GM12872 (cell line): Measurements from ENCODE around the gene PDGFA.

Experiments used
- CTCF ChIP-seq: IDR thresholded peaks from 3 replicates; pipeline ENCODE4 v1.5.1; 2011; ENCODE audit warnings: low read depth, mild to moderate bottlenecking, low read length, moderate library complexity; ENCODE audit not compliant: insufficient read depth

PDGFA gene

DNA sequence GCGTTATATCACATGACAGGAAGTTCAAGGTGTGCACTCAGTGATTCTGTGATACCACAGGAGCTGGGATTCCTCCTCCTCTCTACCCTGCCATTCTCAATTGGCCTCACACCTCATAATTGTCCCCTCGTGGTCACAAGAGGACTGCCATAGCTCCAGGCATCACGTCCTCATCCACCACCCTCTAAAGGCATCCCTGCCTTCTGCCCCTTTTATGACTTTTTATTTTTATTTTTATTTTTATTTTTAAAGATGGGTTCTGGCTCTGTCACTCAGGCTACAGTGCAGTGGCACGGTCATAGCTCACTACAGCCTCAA is 47.0 kb downstream of the PDGFA start:
- no peak for TF ChIP-seq CTCF

DNA sequence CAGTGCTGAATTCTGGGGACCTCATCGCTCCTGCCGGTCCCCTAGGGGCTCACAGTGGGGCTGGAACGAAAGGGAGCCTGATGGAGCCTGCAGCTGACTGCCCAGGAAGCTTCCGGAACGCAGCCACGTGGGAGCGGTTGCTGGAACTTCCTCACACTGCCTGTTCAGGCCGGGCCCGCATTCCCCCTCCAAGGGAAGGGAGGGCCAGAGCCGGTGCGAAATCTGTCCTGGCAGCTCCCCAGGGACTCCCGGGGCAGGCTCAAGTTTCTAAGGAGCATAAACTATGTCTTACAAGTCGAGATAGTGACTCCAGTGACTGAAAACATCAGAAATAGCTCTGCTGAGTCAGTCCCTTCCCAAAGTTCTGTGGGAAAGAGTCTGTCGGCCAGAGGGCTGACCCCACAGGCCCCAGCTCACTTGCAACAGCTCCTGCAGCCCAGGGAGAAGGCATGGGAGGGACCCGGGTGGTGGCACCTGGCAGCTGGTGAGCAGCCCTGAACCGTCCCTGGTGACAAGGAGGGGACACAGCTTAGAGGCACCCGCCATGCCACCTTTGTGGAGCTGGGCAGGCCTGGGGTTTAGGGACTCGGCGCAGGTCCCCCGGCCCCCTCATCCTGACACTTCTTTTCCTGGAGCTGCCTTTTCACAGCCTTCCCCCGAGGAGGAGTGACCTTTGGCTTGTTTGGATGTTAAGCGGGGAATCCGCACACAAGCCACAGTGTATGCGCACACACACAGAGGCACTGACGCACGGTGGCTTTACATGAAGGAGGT is 47.6 kb downstream of the PDGFA start:
- no peak for TF ChIP-seq CTCF

DNA sequence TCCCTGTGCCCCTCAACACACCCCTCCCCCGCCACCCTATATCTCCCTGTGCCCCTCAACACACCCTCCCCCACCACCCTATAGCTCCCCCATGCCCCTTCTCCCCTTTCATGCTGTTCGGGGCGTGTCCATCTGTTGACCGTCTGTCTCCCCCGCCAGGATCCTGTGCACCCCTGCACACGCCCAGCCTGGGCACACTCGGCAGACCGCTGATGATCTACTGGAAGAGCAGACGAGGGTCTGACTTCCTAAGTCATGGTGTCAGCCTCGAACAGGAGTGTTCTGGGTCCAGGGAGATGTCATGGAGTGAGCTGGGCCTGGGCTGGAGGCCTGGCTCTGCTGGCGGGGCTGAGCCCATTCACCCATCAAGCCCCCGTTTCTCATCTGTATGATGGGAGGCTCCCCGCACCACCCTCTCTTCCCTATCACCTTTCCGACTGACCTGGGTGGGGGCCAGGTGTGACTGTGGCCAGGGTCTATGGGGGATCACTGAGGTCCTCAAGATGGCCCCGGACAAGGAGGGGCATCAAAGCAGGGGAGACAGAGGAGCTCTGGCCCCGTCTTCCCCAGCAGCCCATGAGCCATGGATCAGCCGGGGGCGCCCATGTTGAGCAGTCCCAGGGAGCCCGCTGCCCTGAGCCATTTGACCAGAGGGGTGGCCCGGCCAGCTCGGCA is 48.3 kb downstream of the PDGFA start:
- no peak for TF ChIP-seq CTCF

DNA sequence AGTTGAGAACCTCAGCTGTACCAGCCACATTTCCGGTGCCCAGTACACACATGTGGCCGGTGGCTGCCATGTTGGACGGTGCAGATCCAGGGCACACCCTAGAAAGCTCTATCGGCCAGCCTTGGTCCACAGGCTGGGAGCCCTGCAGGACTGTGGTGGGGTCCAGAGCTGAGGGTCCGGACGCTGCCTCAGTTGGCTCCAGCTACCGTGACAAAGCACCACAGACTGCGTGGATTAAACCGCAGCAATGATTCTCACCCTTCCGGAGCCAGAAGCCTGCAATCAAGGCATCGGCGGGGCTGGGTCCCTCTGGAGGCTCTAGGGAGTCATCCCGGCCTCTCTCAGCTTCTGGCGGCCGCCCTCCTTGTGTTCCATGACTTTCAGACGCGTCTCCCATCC is 50.1 kb downstream of the PDGFA start:
- no peak for TF ChIP-seq CTCF

DNA sequence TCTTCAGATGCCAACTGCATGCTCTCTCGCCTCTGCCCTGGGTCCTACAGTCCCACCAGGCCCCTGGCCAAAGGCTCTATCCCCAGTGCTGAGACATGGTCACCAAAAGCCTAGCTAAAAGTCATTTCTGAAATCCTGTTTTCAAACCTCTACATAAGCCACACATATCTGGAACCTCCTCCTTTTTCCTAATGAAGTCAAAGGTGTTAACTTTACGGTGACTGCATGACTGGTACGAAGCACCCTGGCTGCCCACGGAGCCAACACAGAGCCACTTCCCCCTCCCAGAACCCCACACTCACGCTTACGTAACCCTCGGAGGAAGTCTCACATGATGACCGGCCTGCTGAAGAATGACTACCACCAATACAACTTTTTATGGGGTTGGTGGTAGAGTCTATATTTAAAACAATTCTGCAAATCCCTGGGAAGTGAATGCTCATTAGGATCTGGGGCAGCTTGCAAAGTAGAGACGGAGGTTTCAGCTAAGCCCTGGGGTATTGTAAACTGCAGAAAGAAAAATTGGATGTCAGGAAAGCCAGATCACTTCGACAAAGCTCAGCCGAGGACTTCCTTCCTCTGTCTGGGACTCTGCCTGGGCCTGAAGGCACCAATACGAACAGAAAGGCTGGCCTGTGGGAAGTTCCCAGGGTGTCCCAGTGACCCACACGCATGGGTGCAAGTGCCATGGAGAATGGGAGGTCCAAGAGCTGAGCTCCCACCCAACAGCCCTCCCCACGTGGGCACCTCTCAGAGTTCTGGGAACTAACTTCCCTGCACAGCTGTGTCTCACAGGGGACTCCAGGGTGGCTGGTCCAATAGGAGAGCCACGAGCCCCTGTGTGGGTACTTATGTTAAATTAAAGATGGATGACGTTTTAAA is 50.7 kb downstream of the PDGFA start:
- no peak for TF ChIP-seq CTCF

- no peak for TF ChIP-seq CTCF
Observed at GRCh38 chr7:467856-468545, 51.6 kb downstream of the PDGFA start.

DNA sequence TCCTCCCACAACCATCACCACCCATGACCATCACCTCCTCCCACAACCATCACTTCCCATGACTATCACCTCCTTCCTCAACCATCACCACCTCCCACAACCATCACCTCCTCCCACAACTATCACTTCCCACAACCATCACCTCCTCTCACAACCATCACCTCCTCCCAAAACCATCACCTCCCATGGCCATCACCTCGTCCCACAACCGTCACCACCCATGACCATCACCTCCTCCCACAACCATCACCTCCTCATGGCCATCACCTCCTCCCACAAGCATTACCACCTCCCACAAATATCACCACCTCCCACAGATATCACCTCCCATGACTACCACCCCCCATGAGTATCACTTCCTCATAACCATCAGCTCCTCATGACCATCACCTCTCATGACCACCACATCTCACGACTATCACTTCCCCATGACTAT is 52.2 kb downstream of the PDGFA start:
- TF ChIP-seq CTCF: no peak
